ENCODE results near the gene IL18. TPM values are rescaled to one million over a fixed set of nuclear protein-coding genes. Genes with fewer than 3 reads are reported as not detected.

The IL18 gene
- total RNA-seq, 1 experiment from 2014 or later: 0.31 TPM

DNA sequence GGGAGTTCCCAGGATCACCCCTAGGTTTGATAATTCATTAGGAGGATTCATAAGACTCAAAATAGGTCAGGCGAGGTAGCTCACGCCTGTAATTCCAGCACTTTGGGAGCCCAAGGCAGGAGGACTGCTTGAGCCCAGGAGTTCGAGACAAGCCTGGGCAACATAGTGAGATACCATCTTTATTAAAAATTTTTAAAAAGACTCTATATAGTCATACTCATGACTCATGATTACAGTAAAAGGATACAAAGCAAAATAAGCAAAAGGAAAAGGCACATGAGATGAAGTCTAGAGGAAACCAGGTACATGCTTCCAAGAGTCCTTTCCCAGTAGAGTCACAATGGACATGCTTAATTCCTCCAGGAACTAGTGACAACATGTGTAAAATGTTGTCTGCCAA is 48.4 kb upstream of the IL18 start:
- no peak overlapping the region for H4K8ac ChIP-seq (replicated peaks; ENCODE audit: insufficient read length, low read depth, low read length)
- DNase-seq: no peak
- Mint-ChIP-seq H3K9me3 (no peaks in the 10 kb centered on the region), H3K4me3 (no peak overlapping the region), H3K27ac (no peak overlapping the region), H3K36me3 (ENCODE audit: insufficient read depth in 1 of 3, low read depth in 3 of 3) (no peaks in the 10 kb centered on the region), H3K27me3 (ENCODE audit: low read depth) (peaks cover 13% of the 10 kb centered on the region), H3K4me1 (no peaks in the 10 kb centered on the region)
- no peak overlapping the region for H3T11ph ChIP-seq (ENCODE audit: low read length)
- no peak overlapping the region for H2BK12ac ChIP-seq (ENCODE audit: insufficient read length, low read depth, low read length)
- no peak overlapping the region for H3K4ac ChIP-seq (ENCODE audit: low read depth, low read length)
- H2AK5ac ChIP-seq (ENCODE audit: insufficient read length, low read length): no peak overlapping the region
- H4K5ac ChIP-seq (ENCODE audit: insufficient read length, low read depth, low read length): no peak overlapping the region
- H2AFZ ChIP-seq (ENCODE audit: low read length): no peak overlapping the region
- H3K79me1 ChIP-seq (ENCODE audit: insufficient read depth, low read depth, low read length, poor library complexity, severe bottlenecking): no peaks in the 10 kb centered on the region
- no peak overlapping the region for H3K56ac ChIP-seq (ENCODE audit: insufficient read length, low read depth, low read length)
- H3K4me1 ChIP-seq (ENCODE audit: insufficient read depth, low read length): no peaks in the 10 kb centered on the region
- no peak overlapping the region for H2BK20ac ChIP-seq (ENCODE audit: low read depth, low read length, poor library complexity, severe bottlenecking)
- H2BK15ac ChIP-seq (ENCODE audit: low read depth, low read length): no peak overlapping the region
- H2BK5ac ChIP-seq (ENCODE audit: insufficient read length, low read length): no peak overlapping the region
- no peaks in the 10 kb centered on the region for H3K9me3 ChIP-seq (ENCODE audit: control insufficient read depth, low read depth, low read length)
- H3K79me2 ChIP-seq (ENCODE audit: insufficient read depth, low read length): no peaks in the 10 kb centered on the region
- H3K4me2 ChIP-seq (ENCODE audit: insufficient read depth, insufficient read length, low read length): no peak overlapping the region
- H4K91ac ChIP-seq (ENCODE audit: insufficient read length, low read depth, low read length): no peak overlapping the region
- H3K23me2 ChIP-seq (ENCODE audit: insufficient read length, low read depth, low read length, poor library complexity, severe bottlenecking): no peaks in the 10 kb centered on the region
- no peak overlapping the region for H3K14ac ChIP-seq (ENCODE audit: insufficient read depth, low read length)
- WGBS (ENCODE audit: extremely low coverage, insufficient read length, low lambda C conversion rate): no CpG with 5 or more reads among the region's 3 CpGs
- H2BK120ac ChIP-seq (ENCODE audit: low read depth, low read length, poor library complexity, severe bottlenecking): no peak overlapping the region
- H3K27me3 ChIP-seq (ENCODE audit: insufficient read depth, low read length): no peaks in the 10 kb centered on the region
- H3K23ac ChIP-seq (ENCODE audit: insufficient read length, low read depth, low read length): no peak overlapping the region
- no peak overlapping the region for H3K27ac ChIP-seq (ENCODE audit: insufficient read length, low read depth, low read length)
- no peak overlapping the region for H3K18ac ChIP-seq (ENCODE audit: insufficient read length, low read depth, low read length)
- TF ChIP-seq, protein P1, sequence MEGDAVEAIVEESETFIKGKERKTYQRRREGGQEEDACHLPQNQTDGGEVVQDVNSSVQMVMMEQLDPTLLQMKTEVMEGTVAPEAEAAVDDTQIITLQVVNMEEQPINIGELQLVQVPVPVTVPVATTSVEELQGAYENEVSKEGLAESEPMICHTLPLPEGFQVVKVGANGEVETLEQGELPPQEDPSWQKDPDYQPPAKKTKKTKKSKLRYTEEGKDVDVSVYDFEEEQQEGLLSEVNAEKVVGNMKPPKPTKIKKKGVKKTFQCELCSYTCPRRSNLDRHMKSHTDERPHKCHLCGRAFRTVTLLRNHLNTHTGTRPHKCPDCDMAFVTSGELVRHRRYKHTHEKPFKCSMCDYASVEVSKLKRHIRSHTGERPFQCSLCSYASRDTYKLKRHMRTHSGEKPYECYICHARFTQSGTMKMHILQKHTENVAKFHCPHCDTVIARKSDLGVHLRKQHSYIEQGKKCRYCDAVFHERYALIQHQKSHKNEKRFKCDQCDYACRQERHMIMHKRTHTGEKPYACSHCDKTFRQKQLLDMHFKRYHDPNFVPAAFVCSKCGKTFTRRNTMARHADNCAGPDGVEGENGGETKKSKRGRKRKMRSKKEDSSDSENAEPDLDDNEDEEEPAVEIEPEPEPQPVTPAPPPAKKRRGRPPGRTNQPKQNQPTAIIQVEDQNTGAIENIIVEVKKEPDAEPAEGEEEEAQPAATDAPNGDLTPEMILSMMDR (conservative IDR thresholded peaks at IDR 0.05): no peak
- no peak overlapping the region for H3K9ac ChIP-seq (ENCODE audit: extremely low read depth, insufficient read length, low read length)
- H4K20me1 ChIP-seq (ENCODE audit: control insufficient read depth, insufficient read depth, insufficient read length): no peaks in the 10 kb centered on the region

All from H9 (cell line).